Fibroblast of the aortic adventitia (primary cell): ENCODE data around the gene CAMK1D. TPM values are rescaled to one million over a fixed set of nuclear protein-coding genes. Genes with fewer than 3 reads are reported as not detected.
A peak's percentile ranks its signal among the peaks of the same experiment; 100 is the strongest.

Experiments
- DNase-seq: peaks from one replicate; pipeline ENCODE4 v3.0.0-alpha.2; 2010; ENCODE audit warnings: low read depth
- H3K4me3 ChIP-seq: 2 replicates; pipeline ENCODE4 v1.5.1; 2011; ENCODE audit warnings: low read depth, mild to moderate bottlenecking, control low read depth, low read length, moderate library complexity
- CTCF ChIP-seq: IDR thresholded peaks from 2 replicates; pipeline ENCODE4 v1.5.1; 2011; ENCODE audit warnings: mild to moderate bottlenecking, low read length, control low read depth, inconsistent platforms; ENCODE audit not compliant: insufficient read depth
- total RNA-seq: library from RNA; depleted of rRNA; stranded (reverse); fragments of >200 nt; gene quantifications from 2 replicates; pipeline ENCODE4 v1.2.3, GENCODE V29; 2012; ENCODE audit warnings: low replicate concordance

The CAMK1D gene
- total RNA-seq, 1 donor: 9.8 TPM

- H3K4me3 ChIP-seq: no peak overlapping the region
- TF ChIP-seq CTCF: no peak
- DNase-seq: peak; percentile 64
Measured at GRCh38 chr10:12391206-12391605, 41.9 kb downstream of the CAMK1D start.

GRCh38 chr10:12393831-12394230 lies 44.5 kb downstream of the CAMK1D start:
- no peak for TF ChIP-seq CTCF
- DNase-seq: no peak
- H3K4me3 ChIP-seq: no peak overlapping the region

GRCh38 chr10:12394241-12395033 lies 45.1 kb downstream of the CAMK1D start:
- TF ChIP-seq CTCF: no peak
- no peak overlapping the region for H3K4me3 ChIP-seq
- DNase-seq: no peak

GRCh38 chr10:12396093-12396492 lies 46.7 kb downstream of the CAMK1D start:
- no peak for TF ChIP-seq CTCF
- no peak overlapping the region for H3K4me3 ChIP-seq
- no peak for DNase-seq

- H3K4me3 ChIP-seq: no peak overlapping the region
- TF ChIP-seq CTCF: no peak
- peak; percentile 14 for DNase-seq
Measured at GRCh38 chr10:12396567-12396966, 47.2 kb downstream of the CAMK1D start.

GRCh38 chr10:12397147-12397896 lies 48.0 kb downstream of the CAMK1D start:
- DNase-seq: no peak
- H3K4me3 ChIP-seq: no peak overlapping the region
- no peak for TF ChIP-seq CTCF
